ENCODE measurements around the gene CDK5RAP1.

Gene CDK5RAP1

DNA sequence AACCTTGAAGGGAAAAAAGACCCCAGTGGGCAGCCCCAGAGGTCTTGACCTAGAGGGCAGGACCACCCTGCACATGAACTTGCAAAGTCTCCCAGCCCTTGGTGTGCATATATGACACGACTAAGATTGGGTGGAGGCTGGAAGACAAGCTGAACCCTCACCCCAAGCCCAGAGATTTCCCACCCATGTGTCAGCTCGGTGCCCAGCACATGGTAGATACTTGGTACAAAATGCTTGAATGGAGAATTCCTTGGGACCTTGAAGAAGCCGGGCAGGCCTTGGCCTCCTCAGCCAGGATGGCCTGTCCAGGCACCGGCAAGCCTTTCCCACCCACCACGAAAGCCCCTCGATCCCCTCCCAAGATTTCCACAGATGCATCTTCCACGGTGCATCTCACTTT lies 67.7 kb downstream of the CDK5RAP1 start:
- H3K4me3 ChIP-seq (ENCODE audit: low read length) = no peak overlapping the region
- DNase-seq (ENCODE audit: low read depth) = no peak
- TF ChIP-seq, protein P1, sequence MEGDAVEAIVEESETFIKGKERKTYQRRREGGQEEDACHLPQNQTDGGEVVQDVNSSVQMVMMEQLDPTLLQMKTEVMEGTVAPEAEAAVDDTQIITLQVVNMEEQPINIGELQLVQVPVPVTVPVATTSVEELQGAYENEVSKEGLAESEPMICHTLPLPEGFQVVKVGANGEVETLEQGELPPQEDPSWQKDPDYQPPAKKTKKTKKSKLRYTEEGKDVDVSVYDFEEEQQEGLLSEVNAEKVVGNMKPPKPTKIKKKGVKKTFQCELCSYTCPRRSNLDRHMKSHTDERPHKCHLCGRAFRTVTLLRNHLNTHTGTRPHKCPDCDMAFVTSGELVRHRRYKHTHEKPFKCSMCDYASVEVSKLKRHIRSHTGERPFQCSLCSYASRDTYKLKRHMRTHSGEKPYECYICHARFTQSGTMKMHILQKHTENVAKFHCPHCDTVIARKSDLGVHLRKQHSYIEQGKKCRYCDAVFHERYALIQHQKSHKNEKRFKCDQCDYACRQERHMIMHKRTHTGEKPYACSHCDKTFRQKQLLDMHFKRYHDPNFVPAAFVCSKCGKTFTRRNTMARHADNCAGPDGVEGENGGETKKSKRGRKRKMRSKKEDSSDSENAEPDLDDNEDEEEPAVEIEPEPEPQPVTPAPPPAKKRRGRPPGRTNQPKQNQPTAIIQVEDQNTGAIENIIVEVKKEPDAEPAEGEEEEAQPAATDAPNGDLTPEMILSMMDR (conservative IDR thresholded peaks at IDR 0.05; ENCODE audit: low read depth, low read length) = no peak

- H3K4me3 ChIP-seq (ENCODE audit: low read length) = no peak overlapping the region
- DNase-seq (ENCODE audit: low read depth) = no peak
- TF ChIP-seq, protein P1 (conservative IDR thresholded peaks at IDR 0.05; ENCODE audit: low read depth, low read length) = no peak
These were observed 68.3 kb downstream of the CDK5RAP1 start for GRCh38 chr20:33332905-33333456.

GRCh38 chr20:33328157-33329137 lies 72.9 kb downstream of the CDK5RAP1 start:
- H3K4me3 ChIP-seq (ENCODE audit: low read length) = no peak overlapping the region
- DNase-seq (ENCODE audit: low read depth) = no peak
- TF ChIP-seq, protein P1 (conservative IDR thresholded peaks at IDR 0.05; ENCODE audit: low read depth, low read length) = no peak

DNA sequence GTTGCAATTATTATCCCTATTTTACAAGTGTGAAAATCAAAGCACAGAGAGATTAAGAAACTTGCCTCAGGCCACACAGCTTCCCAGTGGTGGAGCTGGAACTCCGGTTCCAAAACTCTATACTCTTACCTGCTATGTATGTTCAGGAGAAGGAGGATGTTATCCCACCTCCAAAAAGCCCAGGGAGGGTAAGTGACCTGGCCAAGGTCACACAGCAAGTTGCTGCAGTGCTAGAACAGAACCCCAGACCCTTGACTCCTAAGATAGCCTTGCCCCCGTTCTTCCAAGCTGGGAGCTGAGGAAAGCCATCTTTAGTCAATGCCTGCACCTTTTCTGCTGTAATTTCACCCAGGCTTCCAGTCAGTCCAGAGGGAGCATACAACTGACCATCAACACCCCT lies 76.0 kb downstream of the CDK5RAP1 start:
- H3K4me3 ChIP-seq (ENCODE audit: low read length) = no peak overlapping the region
- DNase-seq (ENCODE audit: low read depth) = no peak
- TF ChIP-seq, protein P1 (conservative IDR thresholded peaks at IDR 0.05; ENCODE audit: low read depth, low read length) = no peak

GRCh38 chr20:33323236-33323635 lies 78.1 kb downstream of the CDK5RAP1 start:
- no peak overlapping the region for H3K4me3 ChIP-seq (ENCODE audit: low read length)
- TF ChIP-seq, protein P1 (conservative IDR thresholded peaks at IDR 0.05; ENCODE audit: low read depth, low read length) = no peak
- no peak for DNase-seq (ENCODE audit: low read depth)

DNA sequence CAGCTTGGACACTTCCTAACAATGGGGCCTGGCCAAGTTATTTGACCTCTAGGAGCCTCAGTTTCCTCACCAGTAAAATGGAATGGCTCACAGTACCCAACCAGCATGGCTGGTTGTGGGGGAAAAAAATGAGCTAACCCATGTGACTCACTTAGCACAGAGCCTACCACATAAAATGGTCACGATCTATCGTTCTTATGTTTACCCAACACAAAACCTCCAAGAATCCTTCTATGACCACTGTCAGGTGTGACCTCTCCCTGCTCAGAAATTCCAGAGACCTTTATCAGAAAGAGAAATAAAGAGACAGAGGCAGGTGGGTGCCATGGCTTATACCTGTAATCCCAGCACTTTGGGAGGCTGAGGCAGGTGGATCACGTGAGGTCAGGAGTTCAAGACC lies 78.9 kb downstream of the CDK5RAP1 start:
- DNase-seq (ENCODE audit: low read depth) = no peak
- H3K4me3 ChIP-seq (ENCODE audit: low read length) = no peak overlapping the region
- TF ChIP-seq, protein P1 (conservative IDR thresholded peaks at IDR 0.05; ENCODE audit: low read depth, low read length) = no peak
